HEK293T (cell line): ENCODE results near the gene ZDHHC14.

Experiments used
- BHLHE40 ChIP-seq: fragments of 450-650 bp; IDR thresholded peaks from 2 replicates; pipeline ENCODE4 v1.6.1; 2016; ENCODE audit warnings: mild to moderate bottlenecking, moderate library complexity, borderline replicate concordance
- CTBP1 ChIP-seq: fragments of 450-650 bp; IDR thresholded peaks from 2 replicates; pipeline ENCODE4 v1.6.1; 2016; ENCODE audit warnings: borderline replicate concordance
- ELF4 ChIP-seq: fragments of 450-650 bp; IDR thresholded peaks from 2 replicates; pipeline ENCODE4 v1.6.1; 2017; ENCODE audit warnings: antibody characterized with exemption
- FOXA1 ChIP-seq: fragments of 450-650 bp; IDR thresholded peaks from 2 replicates; pipeline ENCODE4 v1.6.1; 2016; ENCODE audit warnings: mild to moderate bottlenecking
- FOXK2 ChIP-seq: fragments of 450-650 bp; IDR thresholded peaks from 2 replicates; pipeline ENCODE4 v1.6.1; 2016; ENCODE audit warnings: mild to moderate bottlenecking
- FOXM1 ChIP-seq: fragments of 450-650 bp; IDR thresholded peaks from 2 replicates; pipeline ENCODE4 v1.6.1; 2017; ENCODE audit warnings: mild to moderate bottlenecking, borderline replicate concordance
- HDGF ChIP-seq: fragments of 450-650 bp; IDR thresholded peaks from 2 replicates; pipeline ENCODE4 v1.6.1; 2017; ENCODE audit warnings: antibody characterized with exemption, borderline replicate concordance
- L3MBTL2 ChIP-seq: fragments of 450-650 bp; conservative IDR thresholded peaks from 2 replicates; pipeline ENCODE4 v1.6.1; 2016; ENCODE audit warnings: mild to moderate bottlenecking
- NFRKB ChIP-seq: fragments of 450-650 bp; IDR thresholded peaks from 2 replicates; pipeline ENCODE4 v1.6.1; 2016; ENCODE audit warnings: mild to moderate bottlenecking, moderate library complexity
- PKNOX1 ChIP-seq: fragments of 450-650 bp; IDR thresholded peaks from 2 replicates; pipeline ENCODE4 v1.6.1; 2016
- SP1 ChIP-seq: fragments of 450-650 bp; IDR thresholded peaks from 2 replicates; pipeline ENCODE4 v1.6.1; 2017
- SUZ12 ChIP-seq: fragments of 450-650 bp; IDR thresholded peaks from 2 replicates; pipeline ENCODE4 v1.6.1; 2016; ENCODE audit warnings: mild to moderate bottlenecking
- TARDBP ChIP-seq: fragments of 450-650 bp; IDR thresholded peaks from 2 replicates; pipeline ENCODE4 v1.6.1; 2016
- ZNF384 ChIP-seq: fragments of 450-650 bp; IDR thresholded peaks from 2 replicates; pipeline ENCODE4 v1.6.1; 2016

- no peak for TF ChIP-seq FOXM1
- TF ChIP-seq SP1, result no peak
- TF ChIP-seq ELF4, result no peak
- TF ChIP-seq CTBP1, result no peak
- TF ChIP-seq HDGF, result no peak
- no peak for TF ChIP-seq BHLHE40
- no peak for TF ChIP-seq ZNF384
- TF ChIP-seq SUZ12, result no peak
- TF ChIP-seq NFRKB, result no peak
- no peak for TF ChIP-seq FOXK2
- TF ChIP-seq PKNOX1, result no peak
- TF ChIP-seq L3MBTL2, result no peak
- no peak for TF ChIP-seq TARDBP
- TF ChIP-seq FOXA1, result no peak
These were observed 337.7 kb downstream of the ZDHHC14 start for GRCh38 chr6:157718503-157719187.
